Activated naive CD4-positive, alpha-beta T cell treated with anti-CD3 and anti-CD28 coated beads, Interleukin-2, amount 50 U/mL, for 72 hours (primary cell): ENCODE data around the gene TMEM161A. TPM values are rescaled to one million over a fixed set of nuclear protein-coding genes. Genes with fewer than 3 reads are reported as not detected.

ENCODE experiments used
- ATAC-seq, 2 donors: fragments of 150-1000 bp; cut with Tn5 transposase; 2 replicates each; pipeline ENCODE4 v1.10.0; 2021; ENCODE audit warnings: mild to moderate bottlenecking in 2 of 2, moderate library complexity in 2 of 2
- DNase-seq, 2 donors: peaks; one replicate each; pipeline ENCODE4 v3.0.0; 2021 to 2022; ENCODE audit warnings: low spot score in 2 of 2
- H3K27ac Mint-ChIP-seq, 2 donors: one replicate each; pipeline ENCODE4 v1.8.0; 2022; ENCODE audit warnings: mild to moderate bottlenecking in 2 of 2, mixed read lengths in 2 of 2
- H3K36me3 Mint-ChIP-seq, 2 donors: one replicate each; pipeline ENCODE4 v1.8.0; 2022; ENCODE audit warnings: mixed read lengths in 2 of 2
- H3K9me3 Mint-ChIP-seq, 2 donors: one replicate each; pipeline ENCODE4 v1.8.0; 2022; ENCODE audit warnings: mixed read lengths in 2 of 2
- total RNA-seq, 2 donors: library from RNA; stranded (reverse); gene quantifications; one replicate each; pipeline ENCODE4 v1.2.3, GENCODE V29; 2022

Gene TMEM161A
- total RNA-seq, 2 donors from 2014 or later, result 22.9 to 28.2 TPM

DNA sequence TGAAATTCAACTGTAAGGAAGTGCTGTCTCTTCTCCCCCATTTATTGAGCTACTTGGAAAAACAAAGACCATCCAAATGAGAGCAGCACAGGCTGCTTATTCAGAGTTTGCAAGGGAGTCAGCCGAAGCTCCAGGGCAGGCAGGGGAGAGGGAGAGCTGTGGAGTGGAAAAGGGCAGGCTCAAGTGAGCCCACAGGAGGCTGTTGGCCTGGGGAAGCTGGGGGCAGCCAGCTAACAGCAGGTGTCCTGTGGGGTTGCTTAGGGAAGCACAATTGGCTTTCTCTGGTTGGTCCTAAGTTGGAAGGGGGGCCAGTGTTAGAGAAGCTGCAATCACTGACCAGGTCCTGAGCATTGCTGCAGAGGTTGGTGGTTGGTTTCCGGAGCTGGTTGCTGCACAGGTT is 50.6 kb downstream of the TMEM161A start:
- H3K9me3 Mint-ChIP-seq, result no peaks in the 10 kb centered on the region

DNA sequence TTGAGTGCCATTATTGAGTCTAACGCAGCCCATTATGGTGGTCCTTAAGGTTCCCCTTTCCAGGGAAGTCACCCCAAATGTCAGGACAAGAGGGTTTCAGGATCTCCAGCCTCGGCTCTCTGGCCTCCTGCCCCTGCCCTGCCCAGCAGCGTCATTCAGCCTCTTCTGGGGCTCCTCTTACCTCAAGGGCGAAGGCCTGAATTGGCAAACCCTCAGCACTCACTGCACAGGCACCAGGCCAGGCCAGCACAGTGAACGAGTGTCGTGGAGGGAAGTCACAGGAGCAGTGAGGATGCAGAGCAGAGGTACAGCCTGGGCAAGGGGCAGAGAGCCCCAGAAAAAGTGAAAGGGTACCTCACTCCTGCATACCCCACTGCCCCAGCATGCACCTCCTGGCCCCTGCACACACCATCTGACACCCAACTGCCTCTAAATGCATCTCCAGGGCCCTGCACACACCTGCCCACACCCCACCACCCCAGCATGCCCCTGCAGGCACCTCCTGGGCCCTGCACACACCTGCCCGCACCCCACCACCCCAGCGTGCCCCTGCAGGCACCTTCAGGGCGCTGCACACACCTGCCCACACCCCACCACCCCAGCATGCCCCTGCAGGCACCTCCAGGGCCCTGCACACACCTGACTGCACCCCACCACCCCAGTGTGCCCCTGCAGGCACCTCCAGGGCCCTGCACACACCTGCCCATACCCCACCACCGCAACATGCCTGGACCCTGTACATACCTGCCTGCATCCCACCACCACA is 54.7 kb downstream of the TMEM161A start:
- H3K36me3 Mint-ChIP-seq, result no peaks in the 10 kb centered on the region
- DNase-seq, result no peak
- no peaks in the 10 kb centered on the region for H3K9me3 Mint-ChIP-seq
- no peak overlapping the region for H3K27ac Mint-ChIP-seq
- ATAC-seq, result no peak

More for the DNA sequence above, 50.6 kb downstream of the TMEM161A start:
- no peak for ATAC-seq
- no peak for DNase-seq
- Mint-ChIP-seq H3K36me3 (no peaks in the 10 kb centered on the region), H3K27ac (no peak overlapping the region)

DNA sequence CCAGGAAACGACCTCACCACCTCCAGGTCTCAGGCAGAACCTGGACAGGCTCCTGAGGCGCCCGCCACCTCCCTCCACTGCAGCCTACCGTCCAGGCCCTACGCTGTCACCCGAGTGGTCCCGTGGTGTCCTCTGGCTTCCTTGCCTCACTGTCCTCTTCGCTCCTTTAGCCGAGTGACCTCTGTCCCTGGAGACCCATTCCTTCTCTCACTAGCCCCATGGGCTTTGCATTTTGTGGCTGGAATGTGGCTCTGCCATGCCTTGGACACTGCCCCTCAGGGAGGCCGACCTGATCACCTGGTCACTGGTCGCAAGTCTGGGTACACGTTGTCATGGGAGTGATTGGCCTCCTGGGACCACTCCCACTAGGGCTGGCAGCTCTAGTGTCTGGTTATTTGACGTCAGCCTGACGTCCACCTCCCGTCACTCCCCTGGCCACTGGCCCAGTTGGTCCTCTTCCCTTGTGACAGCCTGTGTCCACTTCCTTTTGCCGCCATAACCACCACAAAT is 56.6 kb downstream of the TMEM161A start:
- Mint-ChIP-seq H3K27ac (peak overlapping the region; percentile 55 to 62), H3K36me3 (no peaks in the 10 kb centered on the region), H3K9me3 (no peaks in the 10 kb centered on the region)
- no peak for ATAC-seq
- no peak for DNase-seq

DNA sequence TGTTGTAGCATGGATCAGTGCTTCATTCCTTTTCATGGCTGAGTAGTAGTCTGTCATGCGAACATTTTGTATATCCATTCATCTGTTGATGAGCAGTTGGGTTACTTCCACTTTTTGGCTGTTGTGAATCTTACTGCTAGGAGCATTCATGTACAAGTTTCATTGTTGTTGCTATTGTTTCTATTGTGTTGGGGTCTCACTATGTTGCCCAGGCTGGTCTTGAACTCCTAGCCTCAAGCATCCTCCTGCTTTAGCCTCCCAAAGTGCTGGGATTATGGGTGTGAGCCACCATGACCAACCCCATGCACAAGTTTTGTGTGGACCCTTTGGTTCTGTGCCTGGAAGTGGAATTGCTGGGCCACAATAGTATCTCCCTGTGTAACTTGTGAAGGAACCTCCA is 58.7 kb downstream of the TMEM161A start:
- ATAC-seq (no peak), DNase-seq (no peak)
- no peaks in the 10 kb centered on the region for H3K36me3 Mint-ChIP-seq
- peak overlapping the region; percentile 5 to 44 for H3K27ac Mint-ChIP-seq
- no peaks in the 10 kb centered on the region for H3K9me3 Mint-ChIP-seq

DNA sequence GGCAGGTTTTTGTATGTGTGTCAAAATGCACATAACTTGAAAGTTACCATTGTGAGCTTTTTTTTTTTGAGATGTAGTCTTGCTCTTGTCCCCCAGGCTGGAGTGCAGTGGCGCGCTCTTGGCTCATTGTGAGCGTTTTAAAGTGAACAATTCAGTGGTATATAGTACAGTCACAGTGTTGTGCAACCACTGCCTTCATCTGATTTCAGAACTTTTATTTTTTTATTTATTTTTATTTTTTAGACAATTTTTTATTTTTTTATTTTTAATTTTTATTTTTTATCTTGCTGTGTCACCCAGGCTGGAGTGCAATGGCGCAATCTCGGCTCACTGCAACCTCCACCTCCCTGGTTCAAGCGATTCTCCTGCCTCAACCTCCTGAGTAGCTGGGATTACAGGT is 59.5 kb downstream of the TMEM161A start:
- Mint-ChIP-seq H3K9me3 (no peaks in the 10 kb centered on the region), H3K36me3 (no peaks in the 10 kb centered on the region), H3K27ac (no peak overlapping the region)
- no peak for ATAC-seq
- DNase-seq, result no peak

DNA sequence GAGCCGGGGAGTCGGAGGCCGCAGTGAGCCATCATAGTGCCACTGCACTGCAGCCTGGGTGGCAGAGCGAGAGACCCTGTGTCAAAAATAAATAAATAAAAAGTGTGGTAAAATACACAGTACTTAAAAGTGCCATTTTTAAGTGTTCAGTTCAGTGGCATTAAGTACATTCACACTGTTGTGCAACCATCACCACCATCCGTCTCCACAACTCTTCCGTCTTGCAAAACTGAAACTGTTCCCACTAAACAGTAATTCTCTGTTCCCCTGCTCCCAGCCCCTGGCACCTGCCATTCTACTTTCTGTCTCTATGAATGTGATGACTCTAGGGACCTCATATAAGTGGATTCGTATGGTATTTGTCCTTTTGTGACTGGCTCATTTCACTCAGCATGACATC is 61.2 kb downstream of the TMEM161A start:
- ATAC-seq, result no peak
- H3K36me3 Mint-ChIP-seq, result no peaks in the 10 kb centered on the region
- no peaks in the 10 kb centered on the region for H3K9me3 Mint-ChIP-seq

DNA sequence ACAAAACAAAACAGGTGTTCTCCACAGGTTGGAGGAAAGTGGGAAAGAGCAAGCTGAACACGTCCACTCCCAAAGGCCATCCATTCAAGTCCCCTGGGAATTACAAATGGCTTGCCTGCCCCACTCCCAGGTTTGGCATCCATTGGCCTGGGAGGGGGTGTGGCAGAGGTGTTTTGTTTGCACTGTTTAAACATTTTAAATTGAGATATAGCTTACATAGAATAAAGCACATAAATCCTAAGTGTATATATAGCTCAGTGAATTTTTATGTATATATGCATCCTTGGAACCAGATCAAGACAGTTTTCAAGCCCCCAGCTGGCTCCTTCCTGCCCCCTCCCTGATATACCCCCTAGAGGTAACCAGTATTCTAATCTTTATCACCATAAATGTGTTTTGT is 61.8 kb downstream of the TMEM161A start:
- Mint-ChIP-seq H3K9me3 (no peaks in the 10 kb centered on the region), H3K36me3 (no peaks in the 10 kb centered on the region), H3K27ac (no peak overlapping the region)
- DNase-seq, result no peak
- no peak for ATAC-seq

More for the DNA sequence above, 61.2 kb downstream of the TMEM161A start:
- no peak for DNase-seq
- H3K27ac Mint-ChIP-seq, result peak overlapping the region in 1 of 2 donors; percentile 73

DNA sequence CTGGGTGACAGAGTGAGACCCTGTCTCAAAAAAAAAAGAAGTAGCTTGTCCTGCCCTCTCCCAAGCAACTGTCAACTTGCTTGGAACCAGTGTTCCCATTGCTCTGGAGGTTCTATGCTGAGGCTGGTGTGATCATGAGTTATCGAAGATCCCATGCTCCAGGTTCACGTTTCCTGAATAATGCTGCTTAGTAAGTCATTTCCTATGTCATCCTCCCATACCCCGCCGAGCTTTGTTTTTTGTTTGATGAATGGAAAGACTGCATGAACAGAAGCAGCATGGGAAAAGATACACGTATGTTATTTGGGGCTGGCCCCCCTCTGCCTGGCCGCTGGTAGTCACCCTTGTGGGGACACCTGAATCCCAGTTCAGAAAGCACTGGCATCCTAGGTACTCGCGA is 63.2 kb downstream of the TMEM161A start:
- H3K27ac Mint-ChIP-seq, result no peak overlapping the region
- H3K9me3 Mint-ChIP-seq, result no peaks in the 10 kb centered on the region
- H3K36me3 Mint-ChIP-seq, result no peaks in the 10 kb centered on the region
- ATAC-seq, result no peak
- DNase-seq, result no peak

DNA sequence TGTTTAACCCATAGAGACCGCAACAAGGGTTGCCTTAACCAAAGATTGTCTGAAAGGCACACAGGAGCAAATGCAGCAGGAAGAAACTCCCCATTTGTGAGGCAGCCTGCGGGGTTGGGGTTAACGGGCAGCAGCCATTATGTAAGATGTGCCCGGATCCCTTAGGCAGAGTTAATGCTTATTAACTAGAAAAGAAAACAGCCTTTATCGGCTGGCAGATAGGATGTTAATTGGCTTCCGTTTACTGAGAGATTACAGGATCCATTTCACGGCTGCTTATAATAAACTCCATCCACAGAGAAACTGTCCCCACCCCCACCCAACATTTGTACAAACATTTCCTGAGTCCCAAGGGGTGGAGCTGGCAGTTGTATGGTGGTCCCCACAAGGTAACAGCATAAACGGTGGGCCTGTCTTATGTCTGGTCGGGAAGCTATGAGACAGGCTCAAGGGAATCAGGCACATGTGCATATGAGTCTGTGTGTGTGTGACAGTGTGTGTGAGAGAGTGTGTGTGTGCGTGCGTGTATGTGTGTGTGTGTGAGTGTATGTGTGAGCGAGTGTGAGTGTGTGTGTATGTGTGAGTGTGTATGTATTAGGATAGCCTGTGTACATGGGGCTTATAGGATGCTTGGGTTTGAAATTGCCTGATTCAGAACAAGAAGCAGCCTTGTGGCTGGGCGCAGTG is 63.9 kb downstream of the TMEM161A start:
- no peak for DNase-seq
- Mint-ChIP-seq H3K36me3 (no peaks in the 10 kb centered on the region), H3K27ac (no peak overlapping the region), H3K9me3 (no peaks in the 10 kb centered on the region)
- ATAC-seq, result no peak

DNA sequence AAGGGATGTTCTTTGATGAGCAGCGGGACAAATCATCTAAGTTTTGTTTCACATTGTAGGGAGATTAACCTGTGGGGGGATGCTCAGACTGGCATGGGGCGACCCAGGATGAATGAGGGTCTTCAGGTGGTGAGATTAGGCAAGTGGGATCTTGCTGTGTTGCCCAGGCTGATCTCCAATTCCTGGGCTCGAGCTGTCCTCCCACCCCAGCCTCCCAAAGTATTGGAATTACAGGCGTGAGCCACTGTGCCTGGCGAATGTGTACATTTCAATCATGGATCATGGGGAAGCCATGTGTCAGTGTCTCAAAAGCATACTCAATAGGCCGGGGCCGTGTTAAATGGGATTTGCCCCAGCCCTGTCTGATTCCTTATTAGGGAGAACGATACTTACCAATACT is 66.4 kb downstream of the TMEM161A start:
- no peak overlapping the region for H3K27ac Mint-ChIP-seq

More for the DNA sequence above, 66.4 kb downstream of the TMEM161A start:
- no peaks in the 10 kb centered on the region for H3K36me3 Mint-ChIP-seq
- ATAC-seq (no peak), DNase-seq (no peak)
- no peaks in the 10 kb centered on the region for H3K9me3 Mint-ChIP-seq

Other genes with a start within 250 kb of the TMEM161A start
- under 1 TPM in 1 of 2 donors, not detected in 1; 0.21 TPM for gene CERS1, start 242.3 kb downstream of the TMEM161A start, total RNA-seq
- gene COPE, start 219.1 kb downstream of the TMEM161A start, total RNA-seq, result 100 to 1,000 TPM; 147 to 190 TPM
- gene DDX49, start 218.8 kb downstream of the TMEM161A start, total RNA-seq, result 10 to 100 TPM; 46.7 to 51.2 TPM
- gene HOMER3, start 197.3 kb downstream of the TMEM161A start, total RNA-seq, result 1 to 10 TPM in 1 of 2 donors, under 1 TPM in 1; 0.36 to 1.0 TPM
- gene SUGP2, start 105.0 kb downstream of the TMEM161A start, total RNA-seq, result 100 to 1,000 TPM; 119 to 248 TPM
- gene ARMC6, start 104.9 kb downstream of the TMEM161A start, total RNA-seq, result 10 to 100 TPM; 22.4 to 34.8 TPM
- 10 to 100 TPM; 15.1 to 19.2 TPM for gene SLC25A42, start 74.5 kb downstream of the TMEM161A start, total RNA-seq
- gene MEF2B, start 31.8 kb upstream of the TMEM161A start, total RNA-seq, result 1 to 10 TPM; 2.4 to 3.4 TPM
- gene BORCS8, start 53.7 kb upstream of the TMEM161A start, total RNA-seq, result 10 to 100 TPM; 11.6 to 26.9 TPM
- 100 to 1,000 TPM in 1 of 2 donors, 10 to 100 TPM in 1; 88.2 to 122 TPM for gene RFXANK, start 53.8 kb upstream of the TMEM161A start, total RNA-seq
- 10 to 100 TPM; 34.4 to 38.6 TPM for gene NR2C2AP, start 64.9 kb upstream of the TMEM161A start, total RNA-seq
- gene NCAN, start 73.5 kb upstream of the TMEM161A start, total RNA-seq, result not detected
- not detected for gene TM6SF2, start 134.8 kb upstream of the TMEM161A start, total RNA-seq
- gene SUGP1, start 182.0 kb upstream of the TMEM161A start, total RNA-seq, result 10 to 100 TPM; 55.1 to 55.4 TPM
- gene MAU2, start 182.4 kb upstream of the TMEM161A start, total RNA-seq, result 10 to 100 TPM; 36.0 to 62.2 TPM